ENCODE measurements around the gene SLC1A4. TPM values are rescaled to one million over a fixed set of nuclear protein-coding genes. Genes with fewer than 3 reads are reported as not detected.

Gene SLC1A4
- total RNA-seq, 1 donor: 7.8 TPM

DNA sequence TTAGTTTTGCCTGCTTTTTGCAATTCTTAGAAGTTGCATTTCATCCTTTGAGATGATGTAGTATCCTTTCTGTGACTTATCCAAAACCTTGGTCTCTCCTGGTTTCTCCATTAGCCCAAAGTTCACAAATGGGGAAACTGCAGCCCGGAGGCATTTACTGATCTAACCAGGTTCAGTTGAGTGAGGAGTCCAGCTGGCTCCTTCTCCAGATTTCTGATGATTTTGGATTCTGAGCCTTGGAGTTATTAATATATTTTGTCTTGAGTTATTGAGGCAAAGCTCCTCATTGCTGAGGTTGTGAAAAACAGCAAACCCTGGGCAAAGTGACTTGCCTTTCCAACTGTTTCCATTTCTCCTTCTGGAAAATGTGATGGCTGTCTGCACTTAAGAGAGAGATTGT lies 1.7 kb downstream of the SLC1A4 start:
- DNase-seq (ENCODE audit: low read depth): no peak
- peak overlapping the region; percentile 78 for H3K4me3 ChIP-seq (ENCODE audit: low read depth, low read length)
- TF ChIP-seq, protein P1, sequence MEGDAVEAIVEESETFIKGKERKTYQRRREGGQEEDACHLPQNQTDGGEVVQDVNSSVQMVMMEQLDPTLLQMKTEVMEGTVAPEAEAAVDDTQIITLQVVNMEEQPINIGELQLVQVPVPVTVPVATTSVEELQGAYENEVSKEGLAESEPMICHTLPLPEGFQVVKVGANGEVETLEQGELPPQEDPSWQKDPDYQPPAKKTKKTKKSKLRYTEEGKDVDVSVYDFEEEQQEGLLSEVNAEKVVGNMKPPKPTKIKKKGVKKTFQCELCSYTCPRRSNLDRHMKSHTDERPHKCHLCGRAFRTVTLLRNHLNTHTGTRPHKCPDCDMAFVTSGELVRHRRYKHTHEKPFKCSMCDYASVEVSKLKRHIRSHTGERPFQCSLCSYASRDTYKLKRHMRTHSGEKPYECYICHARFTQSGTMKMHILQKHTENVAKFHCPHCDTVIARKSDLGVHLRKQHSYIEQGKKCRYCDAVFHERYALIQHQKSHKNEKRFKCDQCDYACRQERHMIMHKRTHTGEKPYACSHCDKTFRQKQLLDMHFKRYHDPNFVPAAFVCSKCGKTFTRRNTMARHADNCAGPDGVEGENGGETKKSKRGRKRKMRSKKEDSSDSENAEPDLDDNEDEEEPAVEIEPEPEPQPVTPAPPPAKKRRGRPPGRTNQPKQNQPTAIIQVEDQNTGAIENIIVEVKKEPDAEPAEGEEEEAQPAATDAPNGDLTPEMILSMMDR (IDR thresholded peaks at IDR 0.05; ENCODE audit: insufficient read depth, low read depth, low read length): no peak

DNA sequence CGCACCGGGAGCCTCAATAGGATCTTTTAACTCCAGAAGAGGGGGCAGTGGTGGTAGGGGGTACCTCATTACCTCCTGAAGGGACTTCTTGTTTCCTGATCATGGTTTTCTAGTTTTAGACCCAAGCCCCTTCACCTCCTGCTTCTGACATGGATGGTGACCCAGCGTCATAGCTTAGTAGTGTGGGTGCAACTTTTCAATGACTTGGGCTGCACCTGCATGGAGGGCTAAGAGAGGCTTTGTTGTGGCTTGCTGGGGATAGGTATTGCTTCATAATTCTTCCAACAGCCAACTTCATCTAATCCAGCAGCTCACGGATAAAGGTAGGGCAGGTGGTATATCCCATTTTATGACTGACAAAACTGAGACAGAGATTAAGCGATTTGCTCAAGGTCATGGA lies 3.0 kb downstream of the SLC1A4 start:
- TF ChIP-seq, protein P1 (IDR thresholded peaks at IDR 0.05; ENCODE audit: insufficient read depth, low read depth, low read length): no peak
- H3K4me3 ChIP-seq (ENCODE audit: low read depth, low read length): no peak overlapping the region
- DNase-seq (ENCODE audit: low read depth): no peak

DNA sequence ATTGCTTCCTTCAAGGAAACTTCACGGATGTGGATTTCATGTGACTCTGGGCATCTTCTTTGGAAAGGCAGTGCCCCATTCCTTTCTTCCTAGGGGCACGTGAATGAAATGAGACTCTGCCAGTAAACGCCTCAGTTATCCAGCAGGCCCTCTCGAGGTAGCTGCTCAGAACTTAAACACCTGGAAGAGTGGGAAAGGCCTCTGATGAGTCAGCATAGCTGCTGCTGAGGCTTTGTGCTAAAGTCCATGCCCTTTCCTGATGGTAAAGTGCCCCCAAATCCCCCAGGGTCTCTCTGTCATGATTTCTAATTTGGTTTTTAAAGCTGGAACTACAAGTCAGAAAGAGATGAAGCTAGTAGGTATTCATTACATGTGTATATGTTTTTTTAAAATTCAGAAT lies 3.8 kb downstream of the SLC1A4 start:
- no peak for DNase-seq (ENCODE audit: low read depth)
- no peak overlapping the region for H3K4me3 ChIP-seq (ENCODE audit: low read depth, low read length)
- TF ChIP-seq, protein P1 (IDR thresholded peaks at IDR 0.05; ENCODE audit: insufficient read depth, low read depth, low read length): no peak

DNA sequence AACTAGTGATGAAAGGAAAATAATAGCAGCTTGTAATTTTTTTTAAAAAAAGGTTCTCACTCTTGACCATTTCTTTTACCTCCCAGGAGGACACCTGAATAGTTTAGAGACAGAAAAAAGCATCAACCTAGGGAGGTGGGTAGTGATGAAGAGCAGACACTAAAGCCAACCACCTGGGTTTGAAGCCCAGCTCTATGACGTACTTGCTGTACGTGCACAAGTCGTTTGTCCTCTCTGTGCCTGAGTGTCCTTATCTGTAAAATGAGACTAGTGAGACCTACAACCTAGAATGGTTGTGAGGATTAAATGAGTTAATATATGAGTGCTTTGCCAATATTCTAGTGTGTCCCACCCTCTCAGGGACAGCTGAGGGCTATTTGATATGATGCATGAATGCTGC lies 5.8 kb downstream of the SLC1A4 start:
- no peak for DNase-seq (ENCODE audit: low read depth)
- TF ChIP-seq, protein P1 (IDR thresholded peaks at IDR 0.05; ENCODE audit: insufficient read depth, low read depth, low read length): no peak
- H3K4me3 ChIP-seq (ENCODE audit: low read depth, low read length): no peak overlapping the region

DNA sequence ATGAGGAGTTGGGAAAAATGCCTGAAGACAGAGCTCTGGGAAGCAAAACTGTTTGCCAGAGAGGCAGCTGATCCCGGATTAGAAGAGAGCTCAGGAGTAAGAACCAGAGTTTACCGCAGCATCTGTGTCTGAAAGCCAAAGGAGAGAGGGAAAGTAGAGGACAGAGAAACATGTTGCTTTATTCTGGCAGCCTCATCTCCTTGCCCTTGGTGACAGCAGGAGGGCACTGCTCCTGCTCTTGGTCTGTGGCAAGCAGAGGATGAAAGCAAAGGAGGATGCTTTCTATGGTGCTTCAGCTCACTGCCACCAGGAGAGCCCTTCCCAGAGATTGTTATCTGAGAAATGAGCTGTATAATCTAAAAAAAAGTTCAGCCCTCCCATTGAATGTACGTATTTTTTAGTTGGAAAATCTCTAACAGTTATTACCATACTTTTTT lies 7.7 kb downstream of the SLC1A4 start:
- TF ChIP-seq, protein P1 (IDR thresholded peaks at IDR 0.05; ENCODE audit: insufficient read depth, low read depth, low read length): peak; percentile 20
- DNase-seq (ENCODE audit: low read depth): peak; percentile 27
- H3K4me3 ChIP-seq (ENCODE audit: low read depth, low read length): no peak overlapping the region

DNA sequence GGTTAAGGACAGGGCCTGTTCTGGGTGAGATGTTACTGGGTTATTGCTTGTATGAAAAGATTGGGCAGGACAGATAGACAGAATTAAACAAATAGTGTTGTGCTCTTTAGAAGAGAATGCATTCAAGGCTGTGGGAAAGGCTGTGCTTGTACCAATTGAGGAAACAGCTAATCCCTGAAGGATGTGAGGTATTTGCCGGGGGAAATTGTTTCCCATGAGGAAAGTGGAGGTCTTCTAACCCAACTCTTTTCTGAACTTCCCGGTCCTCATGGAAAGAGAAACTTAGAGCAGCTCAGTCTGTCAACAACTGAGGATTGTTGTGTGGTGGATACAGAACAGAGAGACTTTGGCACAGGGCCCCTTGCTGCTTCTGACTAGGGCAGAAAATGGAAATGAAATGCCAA lies 9.5 kb downstream of the SLC1A4 start:
- no peak overlapping the region for H3K4me3 ChIP-seq (ENCODE audit: low read depth, low read length)
- peak; percentile 66 for DNase-seq (ENCODE audit: low read depth)
- TF ChIP-seq, protein P1 (IDR thresholded peaks at IDR 0.05; ENCODE audit: insufficient read depth, low read depth, low read length): no peak

DNA sequence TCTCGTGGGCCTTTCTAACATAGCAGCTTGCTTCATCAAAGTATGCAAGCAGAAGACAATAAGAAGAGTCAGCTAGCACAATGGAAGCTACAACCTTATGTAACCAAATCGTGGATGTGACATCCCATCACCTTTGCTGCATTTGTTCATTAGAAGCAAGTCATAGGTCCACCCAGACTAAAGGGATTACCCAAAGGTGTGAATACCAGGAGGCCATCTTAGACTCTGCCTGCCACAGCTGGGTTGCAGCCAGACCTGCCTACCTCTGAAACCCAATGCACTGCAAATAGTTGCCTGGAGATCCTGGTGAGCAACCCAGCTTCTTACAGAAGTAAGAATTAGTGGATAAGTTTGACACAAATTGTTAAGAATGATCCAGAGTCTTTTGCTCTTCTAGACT lies 10.6 kb downstream of the SLC1A4 start:
- TF ChIP-seq, protein P1 (IDR thresholded peaks at IDR 0.05; ENCODE audit: insufficient read depth, low read depth, low read length): no peak
- no peak for DNase-seq (ENCODE audit: low read depth)
- H3K4me3 ChIP-seq (ENCODE audit: low read depth, low read length): no peak overlapping the region
